Measurements from ENCODE around the gene NDST1. TPM values are rescaled to one million over a fixed set of nuclear protein-coding genes. Genes with fewer than 3 reads are reported as not detected.

NDST1 gene
- total RNA-seq, 1 experiment from 2014 or later = 68.9 TPM

DNA sequence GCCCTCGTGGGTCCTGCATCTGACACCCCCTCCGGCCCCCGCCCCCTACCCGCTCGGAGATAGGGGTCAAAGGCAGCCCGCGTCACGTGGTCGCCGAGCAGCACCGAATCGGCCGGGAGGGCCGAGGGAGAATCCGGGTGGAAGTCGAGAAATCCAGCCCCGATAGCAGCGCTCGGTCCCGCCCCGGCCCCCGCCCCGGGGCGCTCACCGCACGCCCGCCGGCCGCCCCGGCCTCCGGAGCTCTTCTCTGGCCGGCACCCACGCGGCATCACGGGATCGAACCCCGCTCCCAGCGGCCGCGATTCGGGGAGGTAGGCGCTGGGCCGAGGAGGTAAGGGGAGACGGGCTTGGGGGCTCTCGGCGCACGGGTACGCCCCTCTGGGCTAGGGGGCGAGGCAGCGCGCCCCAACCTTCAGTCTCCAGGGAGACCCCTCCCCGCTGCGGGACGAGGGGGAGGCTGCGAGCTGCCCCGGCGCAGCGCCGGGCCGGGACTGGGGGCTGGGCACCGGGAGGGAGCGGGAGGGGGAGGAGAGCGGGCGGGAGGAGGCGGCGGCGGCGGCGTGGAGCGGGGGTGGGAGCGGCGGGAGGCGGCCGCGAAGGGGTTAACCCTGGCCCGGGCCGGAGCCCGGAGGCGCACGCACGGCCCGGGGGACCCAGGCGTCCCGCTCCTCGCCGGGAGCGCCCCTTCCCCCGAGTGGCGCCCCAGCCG lies 22.1 kb upstream of the NDST1 start:
- BruUV-seq (replicated peaks) = no TSS peak
- peak; percentile 44 for DNase-seq (ENCODE audit: unreplicated experiment)
- ChIA-PET CTCF (interaction anchor here (0.5 to 9.6 kb wide), 14 partner anchors 11 to 849 kb away, joined by 3 to 134 read pairs (median 6); no protein-coding TSS in a partner anchor), POLR2A (interaction anchor here (0.6 to 4.6 kb wide), 8 partner anchors 12 to 215 kb away, joined by 3 to 33 read pairs (median 4); partner anchors contain the start of genes RBM22 and RPS14)
- Mint-ChIP-seq H3K4me3 (ENCODE audit: unreplicated experiment) (peak overlapping the region; percentile 68), H3K4me1 (ENCODE audit: insufficient read depth, unreplicated experiment) (peaks cover 35% of the 10 kb centered on the region), H3K27ac (ENCODE audit: low read depth, unreplicated experiment) (peak overlapping the region; percentile 34), H3K27me3 (ENCODE audit: insufficient read depth, unreplicated experiment) (no peaks in the 10 kb centered on the region), H3K9me3 (ENCODE audit: unreplicated experiment) (no peaks in the 10 kb centered on the region), H3K36me3 (ENCODE audit: insufficient read depth, unreplicated experiment) (peaks cover 4% of the 10 kb centered on the region)
- TF ChIP-seq, protein P1, sequence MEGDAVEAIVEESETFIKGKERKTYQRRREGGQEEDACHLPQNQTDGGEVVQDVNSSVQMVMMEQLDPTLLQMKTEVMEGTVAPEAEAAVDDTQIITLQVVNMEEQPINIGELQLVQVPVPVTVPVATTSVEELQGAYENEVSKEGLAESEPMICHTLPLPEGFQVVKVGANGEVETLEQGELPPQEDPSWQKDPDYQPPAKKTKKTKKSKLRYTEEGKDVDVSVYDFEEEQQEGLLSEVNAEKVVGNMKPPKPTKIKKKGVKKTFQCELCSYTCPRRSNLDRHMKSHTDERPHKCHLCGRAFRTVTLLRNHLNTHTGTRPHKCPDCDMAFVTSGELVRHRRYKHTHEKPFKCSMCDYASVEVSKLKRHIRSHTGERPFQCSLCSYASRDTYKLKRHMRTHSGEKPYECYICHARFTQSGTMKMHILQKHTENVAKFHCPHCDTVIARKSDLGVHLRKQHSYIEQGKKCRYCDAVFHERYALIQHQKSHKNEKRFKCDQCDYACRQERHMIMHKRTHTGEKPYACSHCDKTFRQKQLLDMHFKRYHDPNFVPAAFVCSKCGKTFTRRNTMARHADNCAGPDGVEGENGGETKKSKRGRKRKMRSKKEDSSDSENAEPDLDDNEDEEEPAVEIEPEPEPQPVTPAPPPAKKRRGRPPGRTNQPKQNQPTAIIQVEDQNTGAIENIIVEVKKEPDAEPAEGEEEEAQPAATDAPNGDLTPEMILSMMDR (IDR thresholded peaks at IDR 0.05; ENCODE audit: unreplicated experiment) = no peak
- intact Hi-C loops (cut with micrococcal nuclease) = no loop called here

DNA sequence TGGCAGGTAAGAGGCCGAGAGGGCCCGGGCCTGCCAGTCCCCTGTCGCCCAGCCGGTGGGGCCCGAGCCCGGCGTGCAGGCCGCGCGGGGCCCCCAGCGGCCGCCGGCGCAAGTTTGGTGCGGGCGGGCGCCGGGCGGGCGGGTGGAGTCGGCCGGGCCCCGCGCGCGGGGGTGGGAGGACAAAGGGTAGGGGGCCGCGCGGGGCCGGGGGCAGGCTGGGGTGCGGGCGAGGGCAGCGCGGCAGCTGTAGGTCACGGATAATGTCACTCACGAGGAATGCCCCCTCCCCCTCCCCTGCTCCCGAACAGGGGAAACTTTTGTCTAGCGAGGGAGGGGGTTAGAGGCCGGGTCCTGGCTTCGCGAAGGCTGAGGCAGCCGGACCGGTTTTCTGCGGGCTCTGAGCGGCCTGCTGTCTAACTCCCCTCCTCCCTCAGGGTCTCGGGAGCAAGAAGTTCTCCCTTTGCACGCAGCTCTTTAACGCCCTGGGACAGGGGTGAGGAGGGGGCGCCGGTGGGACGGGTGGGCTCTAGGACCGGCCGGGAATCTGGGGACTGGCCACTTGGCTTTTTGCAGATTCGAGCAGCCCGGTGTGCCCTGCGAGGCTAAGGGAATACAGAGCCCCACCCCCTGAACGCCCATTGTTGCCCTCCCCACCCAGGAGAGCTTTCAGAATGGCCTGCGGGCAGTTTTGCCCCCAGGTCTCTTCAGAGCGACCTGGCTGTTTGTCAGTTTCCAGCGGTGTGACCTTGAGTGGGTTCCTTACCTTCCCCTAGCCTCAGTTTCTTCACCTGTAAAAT lies 21.3 kb upstream of the NDST1 start:
- POLR2A ChIA-PET = interaction anchor here (0.6 to 4.6 kb wide), 8 partner anchors 11 to 73 kb away, joined by 3 to 33 read pairs (median 4); partner anchors contain the start of gene RPS14
- no peaks in the 10 kb centered on the region for H3K9me3 Mint-ChIP-seq (ENCODE audit: unreplicated experiment)
- peaks cover 4% of the 10 kb centered on the region for H3K36me3 Mint-ChIP-seq (ENCODE audit: insufficient read depth, unreplicated experiment)
- no peaks in the 10 kb centered on the region for H3K27me3 Mint-ChIP-seq (ENCODE audit: insufficient read depth, unreplicated experiment)
- H3K4me1 Mint-ChIP-seq (ENCODE audit: insufficient read depth, unreplicated experiment) = peaks cover 43% of the 10 kb centered on the region
- intact Hi-C loops (cut with micrococcal nuclease) = loop anchor here (1.0 kb wide), 2 partner anchors 37 to 58 kb away; no protein-coding TSS in a partner anchor
- TF ChIP-seq, protein P1 (IDR thresholded peaks at IDR 0.05; ENCODE audit: unreplicated experiment) = peak; percentile 13
- CTCF ChIA-PET = interaction anchor here (0.6 to 9.6 kb wide), 21 partner anchors 9 to 850 kb away, joined by 3 to 134 read pairs (median 4); no protein-coding TSS in a partner anchor
- peak overlapping the region; percentile 63 for H3K27ac Mint-ChIP-seq (ENCODE audit: low read depth, unreplicated experiment)
- peak; percentile 51 for DNase-seq (ENCODE audit: unreplicated experiment)
- BruUV-seq (replicated peaks) = no TSS peak
- peak overlapping the region; percentile 72 for H3K4me3 Mint-ChIP-seq (ENCODE audit: unreplicated experiment)

DNA sequence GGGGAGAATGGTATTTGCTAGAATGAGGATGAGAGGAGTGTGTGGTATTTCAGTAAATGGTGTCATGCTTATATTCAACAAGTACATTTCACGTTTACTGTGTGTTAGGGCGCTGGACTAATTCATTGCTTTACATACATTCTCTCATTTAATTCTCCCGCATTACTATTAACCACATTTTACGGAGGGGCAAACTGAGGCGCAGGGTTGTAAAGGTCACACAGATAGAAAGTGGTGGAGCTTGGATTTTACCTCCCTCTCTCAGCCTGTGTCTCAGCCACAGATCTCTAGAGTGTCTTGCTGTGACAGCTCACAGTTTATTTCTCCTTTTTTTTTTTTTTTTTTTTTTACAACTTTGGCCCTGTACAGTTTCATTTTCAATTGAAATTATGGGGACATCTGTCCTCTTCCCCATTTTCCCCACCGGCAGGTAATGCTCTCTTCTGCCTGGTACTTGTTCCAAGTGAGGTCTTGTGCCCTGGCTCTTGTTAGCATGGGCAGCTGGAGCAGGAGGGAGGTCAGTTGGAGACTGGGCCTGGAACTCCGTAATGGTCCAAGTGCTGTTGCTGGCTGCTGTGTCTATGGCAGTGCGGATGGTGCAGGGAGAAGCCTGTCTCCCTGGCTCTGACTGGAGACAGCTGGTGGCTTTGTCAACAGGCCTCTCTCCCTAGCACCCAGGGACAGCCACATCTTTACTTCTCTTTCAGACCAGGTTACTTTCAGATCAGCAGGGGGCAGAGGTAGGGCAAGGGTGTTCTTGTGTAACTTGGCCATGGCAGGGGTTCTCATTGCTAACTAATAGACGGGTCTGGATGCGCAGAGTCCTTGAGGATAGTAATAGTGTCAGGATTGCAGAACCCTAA lies 20.5 kb upstream of the NDST1 start:
- BruUV-seq (replicated peaks) = TSS peak; percentile 32
- ChIA-PET POLR2A (interaction anchor here (0.6 to 4.6 kb wide), 8 partner anchors 10 to 131 kb away, joined by 3 to 33 read pairs (median 4); partner anchors contain the start of gene RPS14), CTCF (interaction anchor here (0.6 to 9.6 kb wide), 19 partner anchors 10 to 481 kb away, joined by 3 to 134 read pairs (median 4); partner anchors contain the start of gene RPS14)
- Mint-ChIP-seq H3K36me3 (ENCODE audit: insufficient read depth, unreplicated experiment) (peaks cover 4% of the 10 kb centered on the region), H3K27ac (ENCODE audit: low read depth, unreplicated experiment) (peak overlapping the region; percentile 63), H3K4me3 (ENCODE audit: unreplicated experiment) (peak overlapping the region; percentile 72), H3K4me1 (ENCODE audit: insufficient read depth, unreplicated experiment) (peaks cover 51% of the 10 kb centered on the region), H3K9me3 (ENCODE audit: unreplicated experiment) (no peaks in the 10 kb centered on the region), H3K27me3 (ENCODE audit: insufficient read depth, unreplicated experiment) (no peaks in the 10 kb centered on the region)
- TF ChIP-seq, protein P1 (IDR thresholded peaks at IDR 0.05; ENCODE audit: unreplicated experiment) = peak; percentile 45
- peak; percentile 89 for DNase-seq (ENCODE audit: unreplicated experiment)
- intact Hi-C loops (cut with micrococcal nuclease) = loop anchor here (1.0 kb wide), 2 partner anchors 36 to 57 kb away; no protein-coding TSS in a partner anchor
